GM10248 (cell line): ENCODE results near the gene TBC1D3B.
"Not testable (repeated sequence)": the region's sequence is repeated elsewhere in the genome, so short reads cannot be mapped to it uniquely, and the experiment has no call there.

Experiments
- CTCF ChIA-PET: fragments of 300-600 bp; sonication (Branson Sonifier 250); formaldehyde crosslinking; extraction: SDS; loops from one replicate; lab custom pipeline; 2021; ENCODE audit warnings: antibody characterized with exemption; lab: Yijun Ruan, JAX
- POLR2A ChIA-PET: fragments of 350-650 bp; sonication (Branson Sonifier 250); formaldehyde crosslinking; extraction: SDS; loops from one replicate; lab custom pipeline; 2020; ENCODE audit warnings: antibody characterized with exemption; lab: Yijun Ruan, JAX
- DNase-seq: peaks from one replicate; pipeline ENCODE4 v3.0.0; 2012; ENCODE audit errors: extremely low spot score
- CTCF ChIP-seq: IDR thresholded peaks from 2 replicates; pipeline ENCODE4 v1.5.1; 2012; ENCODE audit warnings: mild to moderate bottlenecking, low read depth; ENCODE audit errors: extremely low read depth, missing control alignments, control extremely low read depth

The TBC1D3B gene

GRCh38 chr17:36124879-36125824 is 51.3 kb downstream of the TBC1D3B start:
- POLR2A ChIA-PET = no interaction called here
- CTCF ChIA-PET = interaction anchor here (0.9 to 1.9 kb wide), 3 partner anchors 18 to 149 kb away, joined by 3 to 7 read pairs (median 4); no protein-coding TSS in a partner anchor
- no peak for DNase-seq
- no peak for TF ChIP-seq CTCF

- CTCF ChIA-PET = interaction anchor here (1.1 to 1.5 kb wide), 3 partner anchors 9 to 51 kb away, joined by 3 to 5 read pairs (median 3); no protein-coding TSS in a partner anchor
- no peak for DNase-seq
- no peak for TF ChIP-seq CTCF
- POLR2A ChIA-PET = no interaction called here
Measured at GRCh38 chr17:36123431-36123830, 53.0 kb downstream of the TBC1D3B start.

GRCh38 chr17:36121099-36121498 is 55.3 kb downstream of the TBC1D3B start:
- CTCF ChIA-PET = interaction anchor here (2.2 kb wide), 1 partner anchor 28 kb away, joined by 10 read pairs; no protein-coding TSS in a partner anchor
- DNase-seq, POLR2A ChIA-PET: not testable (repeated sequence)

DNA sequence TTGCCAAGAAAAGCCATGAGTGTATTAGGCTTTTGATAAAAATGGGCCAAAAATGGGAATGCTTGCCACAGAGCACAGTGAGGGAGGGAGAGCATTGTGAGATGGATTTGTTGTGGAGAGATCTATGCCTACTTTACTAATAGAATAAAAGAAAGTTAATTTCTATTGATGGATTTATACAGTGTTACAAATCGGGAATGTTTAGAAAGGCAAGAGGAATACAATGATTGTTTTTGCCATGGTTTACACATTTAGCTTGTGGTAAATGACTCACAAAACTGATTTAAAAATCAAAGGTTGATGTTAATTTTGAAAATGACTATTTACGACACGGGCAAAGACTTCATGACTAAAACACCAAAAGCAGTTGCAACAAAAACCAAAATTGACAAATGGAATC is 56.2 kb downstream of the TBC1D3B start:
- no peak for TF ChIP-seq CTCF
- POLR2A ChIA-PET = no interaction called here
- no peak for DNase-seq
- CTCF ChIA-PET = interaction anchor here (0.6 to 3.8 kb wide), 5 partner anchors 13 to 47 kb away, joined by 3 to 29 read pairs (median 7); no protein-coding TSS in a partner anchor

DNA sequence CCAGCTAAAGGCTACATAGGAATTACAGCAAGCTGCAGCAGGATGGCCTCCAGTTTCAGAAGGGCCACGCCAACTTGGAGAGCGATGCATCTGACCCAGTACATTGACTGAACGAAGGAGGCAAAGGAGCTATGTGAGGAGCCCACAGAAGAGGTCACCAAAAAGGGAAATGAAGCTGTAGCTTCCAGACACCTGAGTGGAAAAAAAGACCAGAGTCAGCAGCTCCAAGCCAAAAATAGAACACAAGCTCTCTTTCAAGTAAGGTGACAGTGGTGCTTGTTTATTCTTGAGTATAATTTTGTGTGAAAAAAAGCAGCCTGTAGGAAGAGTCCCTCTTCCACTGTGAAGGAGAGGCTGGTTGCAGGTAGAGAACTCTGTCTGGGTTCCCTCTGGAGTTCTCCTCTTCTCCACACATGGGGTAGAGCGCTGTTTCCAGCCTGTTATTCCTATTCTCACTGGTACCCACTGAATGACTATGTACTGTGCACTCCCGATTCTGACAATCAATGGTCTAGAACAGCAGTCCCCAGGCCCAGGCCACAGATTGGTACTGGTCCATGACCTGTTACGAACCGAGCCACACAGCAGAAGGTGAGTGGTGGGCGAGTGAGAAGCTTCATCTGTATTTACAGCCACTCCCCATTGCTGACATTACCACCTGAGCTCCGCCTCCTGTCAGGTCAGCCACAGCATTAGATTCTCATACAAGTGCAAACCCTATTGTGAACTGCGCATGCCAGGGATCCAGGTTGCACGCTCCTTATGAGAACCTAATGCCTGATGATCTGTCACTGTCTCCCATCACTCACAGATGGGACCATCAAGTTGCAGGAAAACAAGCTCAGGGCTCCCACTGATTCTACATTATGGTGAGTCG is 57.7 kb downstream of the TBC1D3B start:
- DNase-seq = no peak
- no peak for TF ChIP-seq CTCF
- POLR2A ChIA-PET = interaction anchor here (1.2 to 1.5 kb wide), 2 partner anchors 27 to 29 kb away, joined by 3 to 5 read pairs; partner anchors contain the start of gene CCL3
- CTCF ChIA-PET = interaction anchor here (0.8 to 3.8 kb wide), 13 partner anchors 11 to 149 kb away, joined by 3 to 29 read pairs (median 5); no protein-coding TSS in a partner anchor

DNA sequence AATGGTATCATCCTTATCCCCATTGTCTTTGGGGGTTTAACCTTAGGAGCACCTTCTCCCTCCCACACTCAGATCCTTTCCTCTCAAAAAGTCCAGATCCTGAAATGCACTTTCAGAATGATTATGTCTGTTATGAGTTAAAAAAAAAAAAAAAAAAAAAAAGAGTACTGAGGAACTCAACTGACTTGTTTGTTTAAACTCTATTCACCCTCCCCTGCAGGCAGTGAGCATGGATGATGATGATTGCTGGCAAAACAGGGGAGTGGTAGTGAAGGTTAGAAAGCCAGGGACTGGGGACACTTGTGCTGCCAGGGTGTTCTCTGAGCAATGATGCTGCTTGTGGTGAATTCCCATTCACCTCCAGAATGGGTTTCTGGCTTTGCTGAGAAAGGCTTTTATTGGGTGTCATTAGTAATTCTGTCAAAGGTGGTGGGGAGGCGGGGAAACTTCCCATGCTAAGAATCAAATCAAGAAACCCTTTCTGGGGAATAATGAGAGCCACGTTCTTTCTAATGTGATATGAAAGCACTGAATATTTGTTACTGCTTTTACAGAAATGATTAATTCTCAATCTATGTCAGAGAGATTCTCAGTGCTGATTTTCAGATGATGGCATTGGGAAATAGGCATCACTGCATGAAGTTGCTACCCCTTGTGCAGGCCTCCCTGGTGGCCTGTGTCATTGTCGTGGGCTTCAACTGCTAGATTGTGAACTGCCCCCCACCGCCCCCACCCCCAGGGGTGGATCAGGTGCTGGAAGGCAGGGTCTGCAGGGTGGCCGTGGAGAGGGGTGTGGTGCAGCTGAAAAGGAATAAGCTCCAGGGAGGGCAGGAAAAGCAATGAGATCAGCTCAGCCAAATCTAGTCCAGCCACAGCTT is 58.7 kb downstream of the TBC1D3B start:
- DNase-seq = peak; percentile 41
- no peak for TF ChIP-seq CTCF
- ChIA-PET POLR2A (interaction anchor here (1.2 to 1.5 kb wide), 2 partner anchors 26 to 28 kb away, joined by 3 to 5 read pairs; partner anchors contain the start of gene CCL3), CTCF (interaction anchor here (0.8 to 3.8 kb wide), 11 partner anchors 10 to 148 kb away, joined by 3 to 29 read pairs (median 5); no protein-coding TSS in a partner anchor)
